Body of pancreas (tissue), 4 donors: ENCODE results near the gene MSANTD2.

Experiments
- CTCF ChIP-seq, 7 experiments: fragments of 450-650 bp in 4 of 7; fragments of 200-600 bp in 3 of 7; sonication (generic) in 3 of 7; IDR thresholded peaks; one replicate each; pipeline ENCODE4 v1.5.1; 2016 to 2019; ENCODE audit warnings: antibody characterized with exemption in 7 of 7
- POLR2A ChIP-seq, 3 donors: fragments of 450-650 bp; IDR thresholded peaks; one replicate each; pipeline ENCODE4 v1.6.1; 2016; ENCODE audit warnings: antibody characterized with exemption in 3 of 3, mild to moderate bottlenecking in 2 of 3

- TF ChIP-seq CTCF (IDR thresholded peaks at IDR 0.05) (no peak), POLR2A (IDR thresholded peaks at IDR 0.05) (no peak)
Observed at GRCh38 chr11:124778281-124778680, 21.9 kb downstream of the MSANTD2 start.
